Fibroblast of lung (primary cell): ENCODE measurements around the gene FGGY. TPM values are rescaled to one million over a fixed set of nuclear protein-coding genes. Genes with fewer than 3 reads are reported as not detected.

ENCODE experiments used
- DNase-seq, 2 donors: peaks; one replicate each; pipeline versions ENCODE4 v3.0.0 to v3.0.0-alpha.2; 2010; ENCODE audit warnings: low read depth in 2 of 2
- H2AFZ ChIP-seq: 2 replicates; pipeline ENCODE4 v1.5.1; 2012; ENCODE audit warnings: low read length, control low read depth, inconsistent platforms
- H3K27ac ChIP-seq: 2 replicates; pipeline ENCODE4 v1.5.1; 2011; ENCODE audit warnings: low read length, control low read depth; ENCODE audit not compliant: insufficient read depth
- H3K27me3 ChIP-seq: 2 replicates; pipeline ENCODE4 v1.5.1; 2011; ENCODE audit warnings: mild to moderate bottlenecking, low read length; ENCODE audit not compliant: control insufficient read depth, insufficient read depth
- H3K36me3 ChIP-seq: 2 replicates; pipeline ENCODE4 v1.5.1; 2011; ENCODE audit warnings: low read length; ENCODE audit not compliant: control insufficient read depth, insufficient read depth
- H3K4me1 ChIP-seq: 2 replicates; pipeline ENCODE4 v1.5.1; 2011; ENCODE audit warnings: low read length; ENCODE audit not compliant: control insufficient read depth, insufficient read depth; ENCODE audit errors: extremely low read depth
- H3K4me2 ChIP-seq: 2 replicates; pipeline ENCODE4 v1.5.1; 2011; ENCODE audit warnings: low read length, control low read depth; ENCODE audit not compliant: insufficient read depth; ENCODE audit errors: extremely low read depth
- H3K4me3 ChIP-seq, 4 experiments: fragments of 200-600 bp in 1 of 4; sonication (generic) in 1 of 4; replicated peaks in 1 of 4; 2 replicates each; pipeline ENCODE4 v1.5.1; 2011 to 2016; ENCODE audit warnings: low read length in 4 of 4, low read depth in 3 of 4, mild to moderate bottlenecking in 3 of 4, control low read depth in 2 of 4, inconsistent platforms in 1 of 4, mixed read lengths in 1 of 4; ENCODE audit not compliant: insufficient read depth in 1 of 4; ENCODE audit errors: control extremely low read depth in 1 of 4
- H3K79me2 ChIP-seq: 2 replicates; pipeline ENCODE4 v1.5.1; 2012; ENCODE audit warnings: mild to moderate bottlenecking, low read length, inconsistent platforms; ENCODE audit not compliant: control insufficient read depth, insufficient read depth
- H3K9ac ChIP-seq: 2 replicates; pipeline ENCODE4 v1.5.1; 2011; ENCODE audit warnings: mild to moderate bottlenecking, low read length, control low read depth; ENCODE audit not compliant: insufficient read depth
- H3K9me3 ChIP-seq: 2 replicates; pipeline ENCODE4 v1.5.1; 2012; ENCODE audit warnings: low read depth, low read length; ENCODE audit not compliant: control insufficient read depth, insufficient read depth
- H4K20me1 ChIP-seq: 2 replicates; pipeline ENCODE4 v1.5.1; 2011; ENCODE audit warnings: low read length; ENCODE audit not compliant: control insufficient read depth, insufficient read depth; ENCODE audit errors: extremely low read depth
- EZH2 ChIP-seq: IDR thresholded peaks from 2 replicates; pipeline ENCODE4 v1.5.1; 2012; ENCODE audit warnings: low read length, control low read depth, mild to moderate bottlenecking; ENCODE audit errors: missing control alignments
- polyA plus RNA-seq, 2 donors: library from polyadenylated mRNA; depleted of rRNA in 1 of 2; stranded (reverse) in 1 of 2; unstranded in 1 of 2; fragments of >200 nt; gene quantifications; 2 replicates each; pipeline ENCODE4 v1.2.1, GENCODE V29; 2011 to 2012; ENCODE audit warnings: missing spikeins in 1 of 2
- total RNA-seq: library from RNA; depleted of rRNA; stranded (reverse); fragments of >200 nt; gene quantifications from 2 replicates; pipeline ENCODE4 v1.2.1, GENCODE V29; 2014
- TF ChIP-seq, protein P1 (sequence below), 2 donors: IDR thresholded peaks in 1 of 2; conservative IDR thresholded peaks in 1 of 2; 1 replicate in 1 of 2; 2 replicates in 1 of 2; pipeline ENCODE4 v1.5.1; 2011 to 2012; ENCODE audit warnings: low read length in 2 of 2, control low read depth in 1 of 2, inconsistent platforms in 1 of 2, low read depth in 1 of 2, mild to moderate bottlenecking in 1 of 2

Gene FGGY
- total and polyA plus RNA-seq, 2 donors (not counting 1 experiment from before 2014, with no cell fraction given), result 9.5 to 32.4 TPM

DNA sequence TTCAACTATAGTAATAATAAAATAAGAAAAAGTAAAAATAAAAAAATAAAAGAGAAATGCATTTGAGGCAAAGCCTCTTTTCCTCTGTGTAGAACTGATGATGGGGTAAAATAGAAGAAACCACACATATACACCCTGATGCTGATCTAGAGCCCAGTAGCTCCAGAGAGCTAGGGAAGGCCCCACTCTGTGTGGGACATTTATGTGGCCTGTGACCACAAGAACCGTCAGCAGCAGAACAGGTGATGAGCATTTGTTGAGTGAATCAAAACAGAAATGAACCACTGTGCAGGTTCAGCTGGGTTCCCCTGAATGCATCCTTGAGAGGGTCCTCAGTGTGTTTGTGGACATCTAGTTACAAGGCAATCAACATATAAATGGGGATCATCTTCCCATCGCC is 296.0 kb downstream of the FGGY start:
- Histone ChIP-seq H3K9me3 (no peaks in the 10 kb centered on the region), H3K36me3 (no peaks in the 10 kb centered on the region), H3K27me3 (no peaks in the 10 kb centered on the region), H4K20me1 (no peaks in the 10 kb centered on the region), H3K27ac (no peak overlapping the region), H3K9ac (no peak overlapping the region), H3K79me2 (no peaks in the 10 kb centered on the region), H3K4me3 (no peak overlapping the region), H3K4me2 (no peak overlapping the region), H3K4me1 (peaks cover 6% of the 10 kb centered on the region), H2AFZ (no peak overlapping the region)
- DNase-seq, result no peak
- TF ChIP-seq, protein P1, sequence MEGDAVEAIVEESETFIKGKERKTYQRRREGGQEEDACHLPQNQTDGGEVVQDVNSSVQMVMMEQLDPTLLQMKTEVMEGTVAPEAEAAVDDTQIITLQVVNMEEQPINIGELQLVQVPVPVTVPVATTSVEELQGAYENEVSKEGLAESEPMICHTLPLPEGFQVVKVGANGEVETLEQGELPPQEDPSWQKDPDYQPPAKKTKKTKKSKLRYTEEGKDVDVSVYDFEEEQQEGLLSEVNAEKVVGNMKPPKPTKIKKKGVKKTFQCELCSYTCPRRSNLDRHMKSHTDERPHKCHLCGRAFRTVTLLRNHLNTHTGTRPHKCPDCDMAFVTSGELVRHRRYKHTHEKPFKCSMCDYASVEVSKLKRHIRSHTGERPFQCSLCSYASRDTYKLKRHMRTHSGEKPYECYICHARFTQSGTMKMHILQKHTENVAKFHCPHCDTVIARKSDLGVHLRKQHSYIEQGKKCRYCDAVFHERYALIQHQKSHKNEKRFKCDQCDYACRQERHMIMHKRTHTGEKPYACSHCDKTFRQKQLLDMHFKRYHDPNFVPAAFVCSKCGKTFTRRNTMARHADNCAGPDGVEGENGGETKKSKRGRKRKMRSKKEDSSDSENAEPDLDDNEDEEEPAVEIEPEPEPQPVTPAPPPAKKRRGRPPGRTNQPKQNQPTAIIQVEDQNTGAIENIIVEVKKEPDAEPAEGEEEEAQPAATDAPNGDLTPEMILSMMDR (conservative IDR thresholded peaks at IDR 0.05 in 1 of 2, IDR thresholded peaks at IDR 0.05 in 1 of 2; ENCODE audit: low read depth in 1 of 2, low read length in 2 of 2), result no peak

DNA sequence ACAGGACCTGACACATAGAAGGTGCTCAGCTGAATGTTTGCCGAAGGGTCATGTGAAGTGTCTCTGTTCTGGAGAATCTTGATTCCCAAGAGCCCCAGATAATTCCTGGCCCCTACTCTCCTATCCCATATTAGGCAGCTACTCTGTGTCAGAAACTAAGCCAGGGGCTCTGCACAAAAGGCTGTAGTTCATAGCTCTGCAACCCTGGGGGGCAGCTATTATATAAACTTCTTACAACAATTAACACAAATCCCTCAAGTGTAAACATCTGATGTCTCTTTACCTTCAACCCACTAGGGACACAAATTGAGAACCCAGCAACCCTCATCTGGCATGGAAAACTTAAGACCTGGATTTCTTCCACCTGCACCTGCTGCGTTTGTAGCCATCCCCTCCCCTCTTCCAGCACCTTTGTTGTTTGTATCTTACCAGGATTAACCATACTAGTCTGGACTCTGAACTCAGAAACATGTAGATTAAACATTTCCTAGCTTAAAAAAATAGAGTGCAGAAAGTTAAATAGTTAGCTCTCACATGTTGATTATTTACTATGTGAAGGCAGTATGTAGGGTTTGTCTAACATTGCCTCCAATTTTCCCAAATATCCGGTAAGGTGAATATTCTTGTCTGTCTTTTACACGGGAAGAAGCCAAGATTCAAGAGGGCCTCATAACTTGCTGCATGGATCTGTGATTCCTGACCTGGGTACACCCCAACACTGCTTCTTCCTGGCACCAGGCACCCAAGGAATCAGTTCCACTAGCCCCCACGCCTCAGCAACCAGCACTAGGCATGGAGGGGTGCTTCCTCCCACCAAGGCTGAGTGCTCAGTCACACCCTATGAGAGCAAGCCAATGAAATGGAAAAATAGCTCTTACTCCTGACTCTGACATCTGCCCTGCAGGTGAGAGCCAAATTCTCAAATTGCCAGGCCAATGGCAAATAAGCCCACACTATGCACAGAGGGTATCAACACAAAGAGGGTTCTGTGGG is 297.2 kb downstream of the FGGY start:
- Histone ChIP-seq H3K4me1 (peaks cover 6% of the 10 kb centered on the region), H3K79me2 (no peaks in the 10 kb centered on the region), H2AFZ (no peak overlapping the region), H3K4me3 (no peak overlapping the region), H3K27me3 (no peaks in the 10 kb centered on the region), H3K9me3 (no peaks in the 10 kb centered on the region), H3K9ac (no peak overlapping the region), H3K36me3 (no peaks in the 10 kb centered on the region), H3K4me2 (no peak overlapping the region), H3K27ac (no peak overlapping the region), H4K20me1 (no peaks in the 10 kb centered on the region)
- no peak for TF ChIP-seq EZH2
- TF ChIP-seq, protein P1 (conservative IDR thresholded peaks at IDR 0.05 in 1 of 2, IDR thresholded peaks at IDR 0.05 in 1 of 2; ENCODE audit: low read depth in 1 of 2, low read length in 2 of 2), result no peak
- no peak for DNase-seq

DNA sequence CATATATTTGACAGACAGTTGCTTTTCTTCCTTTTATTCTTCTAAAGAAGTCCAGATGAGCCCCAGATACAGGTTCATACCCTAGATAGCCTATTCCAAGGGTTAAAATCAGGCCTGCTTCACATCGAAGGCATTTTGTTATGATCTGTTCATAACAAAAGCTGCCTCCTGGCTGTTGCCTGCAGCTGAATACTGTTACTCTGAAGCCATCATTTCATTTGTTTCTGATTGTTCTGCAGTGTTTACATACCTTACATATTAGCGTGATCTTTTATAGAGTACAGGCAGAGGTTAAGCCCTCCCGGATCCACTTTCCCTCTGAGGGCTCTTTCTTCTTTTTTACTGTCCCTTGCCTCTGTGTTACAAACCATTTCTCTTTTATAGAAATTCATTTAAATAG is 298.9 kb downstream of the FGGY start:
- Histone ChIP-seq H3K4me3 (no peak overlapping the region), H2AFZ (no peak overlapping the region), H3K9me3 (no peaks in the 10 kb centered on the region), H3K4me1 (peaks cover 6% of the 10 kb centered on the region), H3K9ac (no peak overlapping the region), H4K20me1 (no peaks in the 10 kb centered on the region), H3K27ac (peak overlapping the region; percentile 3), H3K36me3 (no peaks in the 10 kb centered on the region), H3K27me3 (no peaks in the 10 kb centered on the region), H3K79me2 (no peaks in the 10 kb centered on the region), H3K4me2 (peak overlapping the region; percentile 46)
- TF ChIP-seq, protein P1 (conservative IDR thresholded peaks at IDR 0.05 in 1 of 2, IDR thresholded peaks at IDR 0.05 in 1 of 2; ENCODE audit: low read depth in 1 of 2, low read length in 2 of 2), result peak in 1 of 2 donors; percentile 28
- TF ChIP-seq EZH2, result no peak
- DNase-seq, result peak; percentile 54 to 63
